HCEC 1CT (cell line): ENCODE measurements around the gene COL4A5.
A peak's percentile ranks its signal among the peaks of the same experiment; 100 is the strongest.
"Not testable (repeated sequence)": the region's sequence is repeated elsewhere in the genome, so short reads cannot be mapped to it uniquely, and the experiment has no call there.

Experiments
- DNase-seq: peaks from one replicate; pipeline ENCODE4 v3.0.0-alpha.2; 2017

COL4A5 gene

GRCh38 chrX:108456971-108457477 is 17.4 kb downstream of the COL4A5 start:
- no peak for DNase-seq

- DNase-seq = no peak
Observed at GRCh38 chrX:108464604-108465003, 25.0 kb downstream of the COL4A5 start.

GRCh38 chrX:108468486-108468885 is 28.8 kb downstream of the COL4A5 start:
- peak; percentile 68 for DNase-seq

GRCh38 chrX:108473979-108474378 is 34.3 kb downstream of the COL4A5 start:
- DNase-seq = no peak

GRCh38 chrX:108481528-108481927 is 41.9 kb downstream of the COL4A5 start:
- not testable (repeated sequence) for DNase-seq

GRCh38 chrX:108484251-108484650 is 44.6 kb downstream of the COL4A5 start:
- no peak for DNase-seq

- no peak for DNase-seq
Observed at GRCh38 chrX:108485960-108486359, 46.3 kb downstream of the COL4A5 start.

- peak; percentile 18 for DNase-seq
Observed at GRCh38 chrX:108494406-108495090, 54.9 kb downstream of the COL4A5 start.

- peak; percentile 55 for DNase-seq
Observed at GRCh38 chrX:108511721-108512120, 72.1 kb downstream of the COL4A5 start.

- no peak for DNase-seq
Observed at GRCh38 chrX:108516184-108516583, 76.5 kb downstream of the COL4A5 start.

- DNase-seq = no peak
Observed at GRCh38 chrX:108527724-108528123, 88.1 kb downstream of the COL4A5 start.

- DNase-seq = peak; percentile 19
Observed at GRCh38 chrX:108537005-108537404, 97.4 kb downstream of the COL4A5 start.

- no peak for DNase-seq
Observed at GRCh38 chrX:108541286-108541685, 101.6 kb downstream of the COL4A5 start.

- no peak for DNase-seq
Observed at GRCh38 chrX:108557580-108557979, 117.9 kb downstream of the COL4A5 start.

GRCh38 chrX:108558217-108558616 is 118.6 kb downstream of the COL4A5 start:
- DNase-seq = no peak

GRCh38 chrX:108573136-108573535 is 133.5 kb downstream of the COL4A5 start:
- no peak for DNase-seq

- no peak for DNase-seq
Observed at GRCh38 chrX:108582151-108582550, 142.5 kb downstream of the COL4A5 start.

- DNase-seq = no peak
Observed at GRCh38 chrX:108584617-108585211, 145.1 kb downstream of the COL4A5 start.

GRCh38 chrX:108590496-108590895 is 150.9 kb downstream of the COL4A5 start:
- DNase-seq = peak; percentile 4

- DNase-seq = no peak
Observed at GRCh38 chrX:108601276-108601675, 161.6 kb downstream of the COL4A5 start.

- DNase-seq = no peak
Observed at GRCh38 chrX:108610141-108610540, 170.5 kb downstream of the COL4A5 start.

GRCh38 chrX:108614616-108615015 is 175.0 kb downstream of the COL4A5 start:
- DNase-seq = no peak

GRCh38 chrX:108640817-108641216 is 201.2 kb downstream of the COL4A5 start:
- no peak for DNase-seq

GRCh38 chrX:108641589-108642272 is 202.1 kb downstream of the COL4A5 start:
- no peak for DNase-seq
